Measurements from ENCODE around the gene CEMP1. TPM values are rescaled to one million over a fixed set of nuclear protein-coding genes. Genes with fewer than 3 reads are reported as not detected.
"Not testable (repeated sequence)": the region's sequence is repeated elsewhere in the genome, so short reads cannot be mapped to it uniquely, and the experiment has no call there.

Gene CEMP1
- total RNA-seq, 1 experiment from 2014 or later, result not detected

DNA sequence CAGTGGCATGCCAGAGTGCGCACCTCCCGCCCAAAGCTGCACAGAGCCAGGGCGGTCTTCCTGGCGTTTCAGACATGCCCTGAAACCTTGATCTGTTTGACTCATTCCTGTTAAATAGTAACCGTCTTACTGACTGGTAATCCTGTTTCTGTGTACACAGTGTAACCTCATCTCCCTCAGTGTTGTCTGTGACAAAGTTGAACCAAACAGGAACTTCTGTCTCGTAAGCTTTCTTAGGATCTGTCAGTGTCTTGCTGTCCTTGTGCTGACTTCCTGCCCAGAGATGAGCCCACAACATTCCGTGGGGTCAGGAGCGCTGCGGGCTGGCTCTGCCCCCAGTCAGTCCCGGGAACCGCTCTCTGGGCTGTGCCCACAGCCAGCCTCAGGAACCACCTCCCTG is 37.4 kb upstream of the CEMP1 start:
- intact Hi-C loops (cut with micrococcal nuclease; ENCODE audit: unreplicated experiment); DNase-seq (ENCODE audit: low spot score); H3K9me3 ChIP-seq (ENCODE audit: low read depth, low read length, poor library complexity, severe bottlenecking); H3K27me3 ChIP-seq (replicated peaks; ENCODE audit: insufficient read depth, low read depth, low read length, poor library complexity); CTCF ChIA-PET; BruUV-seq (replicated peaks); H3K4me1 ChIP-seq (ENCODE audit: insufficient read depth, low read length, poor library complexity, severe bottlenecking); H3K4me3 ChIP-seq (ENCODE audit: low read depth, low read length, poor library complexity, severe bottlenecking); H3K27ac ChIP-seq (ENCODE audit: low read depth, low read length, poor library complexity, severe bottlenecking); POLR2A ChIA-PET (ENCODE audit: low non-redundant PET); H3K36me3 ChIP-seq (ENCODE audit: insufficient read depth, low read length, poor library complexity, severe bottlenecking): not testable (repeated sequence)

DNA sequence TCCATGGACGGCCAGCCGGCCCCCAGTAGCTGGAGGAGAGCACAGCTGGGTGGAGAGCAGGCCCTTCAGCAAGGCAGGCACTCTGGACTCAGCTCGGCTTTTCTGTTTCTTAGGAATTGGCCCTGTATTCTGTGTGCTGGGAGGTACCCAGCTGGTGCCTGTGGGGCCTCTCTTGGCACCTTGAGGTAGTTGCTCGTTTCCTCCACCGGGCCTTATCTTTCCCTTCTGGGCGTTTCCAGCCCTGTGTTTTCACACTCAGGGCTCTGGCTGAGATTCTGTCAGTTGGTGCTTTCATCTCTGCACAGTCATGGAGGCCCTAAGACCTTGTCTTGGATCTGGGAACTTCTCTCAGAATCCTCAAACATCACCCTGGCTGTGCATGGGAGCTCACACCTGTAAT is 36.3 kb upstream of the CEMP1 start:
- H3K9me3 ChIP-seq (ENCODE audit: low read depth, low read length, poor library complexity, severe bottlenecking); H3K4me1 ChIP-seq (ENCODE audit: insufficient read depth, low read length, poor library complexity, severe bottlenecking); H3K4me3 ChIP-seq (ENCODE audit: low read depth, low read length, poor library complexity, severe bottlenecking); DNase-seq (ENCODE audit: low spot score); CTCF ChIA-PET; BruUV-seq (replicated peaks); POLR2A ChIA-PET (ENCODE audit: low non-redundant PET); H3K27ac ChIP-seq (ENCODE audit: low read depth, low read length, poor library complexity, severe bottlenecking); H3K27me3 ChIP-seq (replicated peaks; ENCODE audit: insufficient read depth, low read depth, low read length, poor library complexity); H3K36me3 ChIP-seq (ENCODE audit: insufficient read depth, low read length, poor library complexity, severe bottlenecking); intact Hi-C loops (cut with micrococcal nuclease; ENCODE audit: unreplicated experiment): not testable (repeated sequence)

- CTCF ChIA-PET, result not testable (repeated sequence)
- TSS peak; percentile 59 for BruUV-seq (replicated peaks)
Measured at GRCh38 chr16:2560798-2561133, 29.6 kb upstream of the CEMP1 start.

GRCh38 chr16:2560131-2560797 is 29.1 kb upstream of the CEMP1 start:
- H3K27ac ChIP-seq (ENCODE audit: low read depth, low read length, poor library complexity, severe bottlenecking); POLR2A ChIA-PET (ENCODE audit: low non-redundant PET); intact Hi-C loops (cut with micrococcal nuclease; ENCODE audit: unreplicated experiment); H3K9me3 ChIP-seq (ENCODE audit: low read depth, low read length, poor library complexity, severe bottlenecking); CTCF ChIA-PET; DNase-seq (ENCODE audit: low spot score); H3K4me1 ChIP-seq (ENCODE audit: insufficient read depth, low read length, poor library complexity, severe bottlenecking); H3K4me3 ChIP-seq (ENCODE audit: low read depth, low read length, poor library complexity, severe bottlenecking); H3K36me3 ChIP-seq (ENCODE audit: insufficient read depth, low read length, poor library complexity, severe bottlenecking); H3K27me3 ChIP-seq (replicated peaks; ENCODE audit: insufficient read depth, low read depth, low read length, poor library complexity); BruUV-seq (replicated peaks): not testable (repeated sequence)

More at GRCh38 chr16:2560798-2561133, 29.6 kb upstream of the CEMP1 start:
- H3K4me1 ChIP-seq (ENCODE audit: insufficient read depth, low read length, poor library complexity, severe bottlenecking); H3K27ac ChIP-seq (ENCODE audit: low read depth, low read length, poor library complexity, severe bottlenecking); DNase-seq (ENCODE audit: low spot score); intact Hi-C loops (cut with micrococcal nuclease; ENCODE audit: unreplicated experiment); H3K9me3 ChIP-seq (ENCODE audit: low read depth, low read length, poor library complexity, severe bottlenecking); H3K36me3 ChIP-seq (ENCODE audit: insufficient read depth, low read length, poor library complexity, severe bottlenecking); H3K4me3 ChIP-seq (ENCODE audit: low read depth, low read length, poor library complexity, severe bottlenecking); POLR2A ChIA-PET (ENCODE audit: low non-redundant PET); H3K27me3 ChIP-seq (replicated peaks; ENCODE audit: insufficient read depth, low read depth, low read length, poor library complexity): not testable (repeated sequence)
- TF ChIP-seq, protein P1, sequence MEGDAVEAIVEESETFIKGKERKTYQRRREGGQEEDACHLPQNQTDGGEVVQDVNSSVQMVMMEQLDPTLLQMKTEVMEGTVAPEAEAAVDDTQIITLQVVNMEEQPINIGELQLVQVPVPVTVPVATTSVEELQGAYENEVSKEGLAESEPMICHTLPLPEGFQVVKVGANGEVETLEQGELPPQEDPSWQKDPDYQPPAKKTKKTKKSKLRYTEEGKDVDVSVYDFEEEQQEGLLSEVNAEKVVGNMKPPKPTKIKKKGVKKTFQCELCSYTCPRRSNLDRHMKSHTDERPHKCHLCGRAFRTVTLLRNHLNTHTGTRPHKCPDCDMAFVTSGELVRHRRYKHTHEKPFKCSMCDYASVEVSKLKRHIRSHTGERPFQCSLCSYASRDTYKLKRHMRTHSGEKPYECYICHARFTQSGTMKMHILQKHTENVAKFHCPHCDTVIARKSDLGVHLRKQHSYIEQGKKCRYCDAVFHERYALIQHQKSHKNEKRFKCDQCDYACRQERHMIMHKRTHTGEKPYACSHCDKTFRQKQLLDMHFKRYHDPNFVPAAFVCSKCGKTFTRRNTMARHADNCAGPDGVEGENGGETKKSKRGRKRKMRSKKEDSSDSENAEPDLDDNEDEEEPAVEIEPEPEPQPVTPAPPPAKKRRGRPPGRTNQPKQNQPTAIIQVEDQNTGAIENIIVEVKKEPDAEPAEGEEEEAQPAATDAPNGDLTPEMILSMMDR (conservative IDR thresholded peaks at IDR 0.05; ENCODE audit: low read depth, low read length), result 0 out of 2 replicates have a peak, but pooled peaks have one; percentile 30

DNA sequence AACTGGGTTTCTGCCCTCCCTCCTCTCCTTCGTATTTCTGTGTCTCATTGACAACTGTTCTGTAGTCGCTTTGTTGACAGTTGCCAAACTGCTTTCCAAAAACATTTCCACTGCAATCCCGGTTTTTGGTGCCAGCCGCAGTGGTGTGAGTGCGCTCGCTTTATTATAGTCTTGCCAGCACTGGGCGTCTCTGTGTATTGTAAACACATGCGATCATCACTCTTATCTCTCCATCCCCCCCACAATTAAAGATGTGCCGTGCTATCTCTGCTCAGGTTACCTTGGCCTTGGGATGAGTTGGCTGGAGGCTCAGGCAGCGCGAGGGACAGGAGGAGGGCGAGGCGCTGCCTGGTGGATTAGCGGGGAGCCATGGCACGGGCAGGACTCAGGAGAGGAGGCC is 25.9 kb upstream of the CEMP1 start:
- H3K36me3 ChIP-seq (ENCODE audit: insufficient read depth, low read length, poor library complexity, severe bottlenecking); CTCF ChIA-PET; H3K4me3 ChIP-seq (ENCODE audit: low read depth, low read length, poor library complexity, severe bottlenecking); H3K4me1 ChIP-seq (ENCODE audit: insufficient read depth, low read length, poor library complexity, severe bottlenecking); H3K27ac ChIP-seq (ENCODE audit: low read depth, low read length, poor library complexity, severe bottlenecking); H3K27me3 ChIP-seq (replicated peaks; ENCODE audit: insufficient read depth, low read depth, low read length, poor library complexity); H3K9me3 ChIP-seq (ENCODE audit: low read depth, low read length, poor library complexity, severe bottlenecking); POLR2A ChIA-PET (ENCODE audit: low non-redundant PET); BruUV-seq (replicated peaks); DNase-seq (ENCODE audit: low spot score); intact Hi-C loops (cut with micrococcal nuclease; ENCODE audit: unreplicated experiment): not testable (repeated sequence)

DNA sequence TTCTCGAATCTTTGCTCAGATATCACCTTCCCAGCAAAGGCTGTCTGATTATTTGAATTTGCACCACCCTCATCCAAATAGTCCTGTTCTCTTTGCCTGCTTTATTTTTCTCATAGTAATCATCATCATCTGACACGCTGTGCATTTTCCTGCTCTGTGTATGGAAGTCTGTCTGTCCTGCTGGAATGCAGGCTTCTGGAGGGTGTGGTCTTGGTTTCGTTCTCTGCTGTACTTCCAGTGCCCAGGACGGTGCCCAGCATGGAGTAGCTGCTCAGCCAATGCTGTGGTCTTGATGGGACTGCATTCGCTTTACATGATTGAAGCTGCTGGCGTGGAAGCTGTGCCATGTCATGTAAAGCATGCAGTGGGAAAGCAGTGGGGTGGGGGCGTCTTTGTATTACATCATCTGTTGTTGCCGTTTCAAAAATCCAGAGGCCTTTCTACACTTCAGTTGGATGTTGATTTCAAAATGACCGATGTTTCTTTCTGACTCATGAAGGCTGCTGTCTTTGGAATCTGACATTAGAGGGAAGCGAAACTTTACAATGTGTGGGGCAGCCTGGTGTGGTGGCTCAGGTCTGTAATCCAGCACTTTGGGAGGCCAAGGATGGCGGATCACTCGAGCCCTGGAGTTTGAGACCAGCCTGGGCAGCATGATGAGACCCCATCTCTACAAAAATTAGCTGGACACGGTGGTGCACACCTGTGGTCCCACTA is 23.7 kb upstream of the CEMP1 start:
- H3K9me3 ChIP-seq (ENCODE audit: low read depth, low read length, poor library complexity, severe bottlenecking); H3K27me3 ChIP-seq (replicated peaks; ENCODE audit: insufficient read depth, low read depth, low read length, poor library complexity); intact Hi-C loops (cut with micrococcal nuclease; ENCODE audit: unreplicated experiment); POLR2A ChIA-PET (ENCODE audit: low non-redundant PET); H3K36me3 ChIP-seq (ENCODE audit: insufficient read depth, low read length, poor library complexity, severe bottlenecking); CTCF ChIA-PET; H3K4me1 ChIP-seq (ENCODE audit: insufficient read depth, low read length, poor library complexity, severe bottlenecking); H3K27ac ChIP-seq (ENCODE audit: low read depth, low read length, poor library complexity, severe bottlenecking); H3K4me3 ChIP-seq (ENCODE audit: low read depth, low read length, poor library complexity, severe bottlenecking); DNase-seq (ENCODE audit: low spot score): not testable (repeated sequence)
- TSS peak; percentile 29 for BruUV-seq (replicated peaks)
